Stimulated activated CD4-positive, alpha-beta T cell treated with anti-CD3 and anti-CD28 coated beads, Interleukin-1b, Interleukin-23, amount 100 ng/mL, for 48 hours (primary cell): ENCODE results near the gene CILP2.

Source experiments
- DNase-seq: peaks from one replicate; pipeline ENCODE4 v3.0.0-alpha.2; 2020

The CILP2 gene

DNA sequence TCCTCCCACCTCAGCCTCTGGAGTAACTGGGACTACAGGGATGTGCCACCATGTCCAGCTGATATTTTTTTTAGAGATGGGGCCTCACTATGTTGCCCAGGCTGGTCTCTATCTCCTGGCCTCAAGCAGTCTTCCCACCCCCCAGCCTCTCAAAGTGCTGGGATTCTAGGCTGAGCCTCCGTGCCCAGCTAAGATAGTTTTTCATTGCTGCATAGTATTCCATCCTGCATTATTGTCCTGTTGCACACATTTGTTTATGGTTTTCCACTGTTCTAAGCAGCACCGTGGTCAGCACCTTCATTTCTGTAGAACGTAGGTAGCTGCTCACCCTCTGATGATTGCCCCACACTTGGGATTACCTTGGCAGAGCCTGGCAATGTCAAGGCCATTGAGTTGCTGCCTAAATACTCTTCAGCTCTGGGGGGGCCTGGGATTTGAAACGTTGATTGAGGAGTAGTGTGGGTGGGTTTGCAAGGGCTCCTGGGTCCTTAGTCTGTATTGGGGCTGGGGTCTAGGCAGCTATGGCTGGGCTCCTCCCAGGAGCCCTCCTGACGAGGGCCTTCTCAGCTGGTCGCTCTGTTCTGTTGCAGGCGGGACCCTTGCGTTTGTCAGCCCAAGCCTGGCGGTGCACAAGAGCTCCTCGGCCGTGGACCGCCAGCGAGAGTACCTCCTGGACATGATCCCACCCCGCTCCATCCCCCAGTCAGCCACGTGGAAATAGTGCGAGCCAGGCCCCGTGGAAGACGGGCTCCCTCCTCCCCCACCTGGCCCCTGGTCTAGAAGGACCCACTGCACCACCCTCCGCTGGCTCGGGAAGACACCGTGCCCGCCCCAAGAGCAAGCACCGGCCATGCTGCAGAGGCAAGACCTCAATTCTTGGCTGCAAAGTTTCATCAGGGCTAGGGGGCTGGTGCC is 33.1 kb upstream of the CILP2 start:
- DNase-seq, result no peak

DNA sequence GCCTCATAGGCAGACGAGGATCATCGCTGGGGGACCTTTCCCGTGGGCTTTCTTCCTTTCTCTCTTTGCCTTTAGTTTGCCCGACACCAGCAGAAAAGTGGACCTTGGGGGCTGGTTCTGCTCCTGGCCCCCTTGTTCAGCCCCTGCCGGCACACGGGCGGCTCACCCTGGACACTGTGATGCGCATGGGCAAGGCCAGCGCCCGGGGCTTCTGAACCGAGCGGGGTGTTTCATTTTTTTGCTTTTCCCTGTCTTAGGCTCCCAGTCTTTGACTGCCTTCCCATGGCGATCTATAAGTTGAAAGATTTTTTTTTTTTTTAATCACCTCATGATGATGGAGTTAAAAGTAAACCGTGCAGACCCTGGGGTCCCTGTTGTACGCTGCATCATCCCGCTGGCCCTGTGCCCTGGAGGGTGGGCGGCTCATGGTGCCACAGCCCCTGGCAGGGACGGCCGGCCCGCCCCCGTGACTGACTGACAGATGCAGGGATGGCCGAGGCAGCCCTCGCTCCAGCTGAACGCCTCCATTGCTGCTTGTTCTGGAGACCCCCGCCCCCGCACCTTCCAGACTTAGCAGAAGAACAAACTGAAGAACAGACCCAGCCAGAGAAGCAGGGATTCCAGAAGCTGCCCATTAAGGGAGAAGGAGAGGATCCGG is 32.3 kb upstream of the CILP2 start:
- DNase-seq, result no peak

DNA sequence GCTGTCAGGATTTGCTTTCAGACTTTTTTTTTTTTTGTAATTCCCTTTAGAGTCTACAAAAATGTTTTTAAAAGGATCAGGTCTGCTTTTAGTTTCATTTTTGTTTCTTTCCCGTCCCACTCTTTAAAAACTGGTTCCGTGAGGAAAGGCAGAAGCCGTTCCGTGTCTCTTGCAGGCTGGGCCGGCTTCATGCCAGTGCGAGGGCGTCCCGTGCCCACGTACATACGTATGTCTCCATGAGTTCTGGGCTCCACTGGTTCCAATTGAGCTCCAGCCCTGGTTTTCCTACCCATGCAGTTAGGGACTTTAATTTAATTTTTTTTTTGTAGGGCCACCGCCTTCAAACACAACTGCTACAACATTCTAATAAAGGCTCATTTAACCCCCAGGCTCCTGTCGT is 31.5 kb upstream of the CILP2 start:
- DNase-seq, result no peak

DNA sequence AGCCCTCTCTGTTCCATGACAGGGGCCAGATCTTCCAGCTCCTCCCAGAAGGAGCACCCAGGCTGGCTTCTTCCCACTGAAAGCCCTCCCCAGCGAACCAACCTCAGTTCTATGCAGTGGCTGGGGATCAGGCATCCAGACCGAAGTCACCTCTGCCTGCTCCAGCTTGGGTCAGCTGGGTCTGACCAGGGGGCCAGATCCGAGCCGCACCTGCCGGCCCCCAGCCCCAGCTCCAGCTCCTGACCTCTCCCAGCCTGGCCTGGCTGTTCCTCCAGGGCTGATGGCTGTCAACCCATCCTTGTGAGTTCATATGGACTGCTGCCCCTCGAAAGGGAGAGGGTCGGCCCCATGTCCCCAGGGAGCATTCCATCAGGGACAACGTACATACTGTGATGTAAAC is 30.7 kb upstream of the CILP2 start:
- no peak for DNase-seq

DNA sequence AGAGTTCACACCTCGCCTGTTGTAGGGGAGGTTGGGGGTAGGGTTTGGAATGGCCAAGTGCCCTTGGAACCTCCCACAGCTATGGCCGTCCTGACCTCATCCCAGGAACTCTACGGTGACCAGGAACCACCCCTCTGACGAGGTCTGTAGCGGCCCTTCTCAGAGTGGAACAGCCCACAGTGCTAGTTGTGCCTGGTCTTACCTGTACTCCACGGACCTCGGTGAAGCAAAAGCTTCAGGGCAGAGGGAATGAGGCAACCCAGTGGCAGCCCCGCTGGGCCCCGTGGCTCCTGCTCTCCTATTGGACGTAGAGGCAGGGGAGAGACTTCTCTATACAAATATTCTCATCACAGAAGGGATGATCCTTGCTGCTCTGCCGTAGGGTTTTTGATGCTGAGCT is 29.8 kb upstream of the CILP2 start:
- DNase-seq, result no peak

DNA sequence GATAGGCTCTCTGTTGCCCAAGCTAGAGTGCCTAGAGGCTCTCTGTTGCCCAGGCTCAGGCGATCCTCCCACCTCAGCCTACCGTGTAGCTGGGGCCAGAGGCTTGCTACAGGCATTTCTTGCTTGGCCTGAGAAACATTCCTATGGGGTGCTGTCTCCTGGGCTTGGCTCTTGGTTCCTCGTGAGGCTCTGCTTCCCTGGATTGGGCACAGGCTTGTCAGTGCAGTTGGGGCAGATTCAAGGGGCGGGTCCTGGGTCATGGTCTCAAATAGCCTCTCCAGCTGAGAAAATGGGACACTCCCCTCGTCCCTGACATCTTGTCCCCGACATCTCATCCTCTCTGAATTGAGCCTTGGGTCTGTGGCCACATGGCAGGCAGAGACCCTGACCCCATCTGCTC is 27.6 kb upstream of the CILP2 start:
- no peak for DNase-seq

DNA sequence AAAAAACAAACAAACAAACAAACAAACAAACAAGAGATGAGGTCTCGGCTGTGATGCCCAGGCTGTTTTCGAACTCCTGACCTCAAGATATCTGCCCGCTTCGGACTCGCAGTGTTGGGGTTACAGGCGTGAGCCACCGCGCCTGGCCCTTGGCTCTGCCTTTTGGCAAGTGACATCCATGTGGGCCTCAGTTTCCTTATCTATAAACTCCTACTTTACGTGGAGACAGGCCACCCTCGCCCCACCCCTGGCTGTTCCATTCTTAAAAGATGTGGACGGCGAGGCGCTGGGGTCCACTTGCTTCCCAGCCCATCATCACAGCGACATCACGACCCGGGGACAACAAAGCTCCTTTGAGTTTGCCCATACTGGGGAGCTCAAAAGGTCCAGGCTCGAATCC is 24.4 kb upstream of the CILP2 start:
- DNase-seq, result no peak

DNA sequence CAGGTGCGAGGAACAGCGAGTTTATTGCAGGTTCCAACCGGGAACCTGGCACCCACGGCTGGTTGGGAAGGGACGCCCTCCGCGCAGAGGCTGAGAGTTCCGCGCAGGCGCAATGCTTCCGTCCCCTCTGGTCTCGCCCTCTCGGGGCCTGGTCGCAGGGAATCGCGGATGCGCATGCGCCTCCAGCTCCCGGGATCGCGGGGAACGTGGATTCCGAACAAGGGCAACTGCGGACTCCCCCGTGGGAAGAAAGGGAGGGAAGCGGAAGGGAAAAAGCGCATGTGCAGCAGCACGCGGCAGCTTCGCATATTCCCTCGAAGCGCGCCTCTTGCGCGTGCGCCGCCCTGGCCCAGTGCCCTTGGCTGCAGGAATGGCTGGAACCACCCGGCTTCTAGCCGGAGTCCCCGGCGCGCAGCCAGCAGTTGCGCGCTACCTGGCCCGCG is 23.8 kb upstream of the CILP2 start:
- DNase-seq, result no peak

DNA sequence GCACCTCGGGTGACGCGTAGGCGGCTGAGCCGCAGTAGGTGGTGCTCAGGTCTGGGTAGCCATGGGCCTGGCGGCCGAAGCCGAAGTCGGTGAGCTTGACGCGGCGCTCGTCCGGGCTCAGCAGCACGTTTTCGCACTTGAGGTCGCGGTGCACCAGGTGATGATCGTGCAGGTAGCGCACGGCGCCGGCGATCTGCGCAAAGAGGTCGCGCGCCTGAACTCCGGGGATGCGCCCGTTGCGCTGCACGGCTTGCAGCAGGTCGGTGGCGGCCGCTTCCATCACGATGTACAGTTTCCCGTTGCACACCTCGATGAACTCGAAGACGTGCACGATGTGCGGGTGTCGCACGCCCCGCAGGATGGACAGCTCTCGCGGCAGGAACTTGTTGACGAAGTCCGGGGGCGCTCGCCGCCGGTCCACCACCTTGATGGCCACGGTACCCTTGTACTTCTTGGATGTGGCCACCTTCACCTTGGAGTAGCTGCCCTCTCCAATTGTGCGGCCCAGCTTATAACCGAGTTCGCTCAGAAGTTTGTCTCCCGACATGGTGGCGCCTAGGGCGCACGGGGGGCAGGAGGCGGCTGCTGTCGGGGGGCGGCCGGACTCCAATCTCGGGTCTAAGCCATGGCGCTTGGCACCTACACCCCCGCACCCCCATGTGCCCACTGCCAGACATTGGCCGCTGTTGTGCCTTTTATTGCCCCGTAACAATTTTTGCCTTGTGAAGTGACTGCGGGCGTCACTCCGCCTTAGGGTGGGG is 23.0 kb upstream of the CILP2 start, which contains the start of gene TSSK6:
TSS of gene TSSK6 (minus strand) at position 668 of the 761 bp plus-strand sequence. CDS start at position 547, 121 bp downstream.
- no peak for DNase-seq

DNA sequence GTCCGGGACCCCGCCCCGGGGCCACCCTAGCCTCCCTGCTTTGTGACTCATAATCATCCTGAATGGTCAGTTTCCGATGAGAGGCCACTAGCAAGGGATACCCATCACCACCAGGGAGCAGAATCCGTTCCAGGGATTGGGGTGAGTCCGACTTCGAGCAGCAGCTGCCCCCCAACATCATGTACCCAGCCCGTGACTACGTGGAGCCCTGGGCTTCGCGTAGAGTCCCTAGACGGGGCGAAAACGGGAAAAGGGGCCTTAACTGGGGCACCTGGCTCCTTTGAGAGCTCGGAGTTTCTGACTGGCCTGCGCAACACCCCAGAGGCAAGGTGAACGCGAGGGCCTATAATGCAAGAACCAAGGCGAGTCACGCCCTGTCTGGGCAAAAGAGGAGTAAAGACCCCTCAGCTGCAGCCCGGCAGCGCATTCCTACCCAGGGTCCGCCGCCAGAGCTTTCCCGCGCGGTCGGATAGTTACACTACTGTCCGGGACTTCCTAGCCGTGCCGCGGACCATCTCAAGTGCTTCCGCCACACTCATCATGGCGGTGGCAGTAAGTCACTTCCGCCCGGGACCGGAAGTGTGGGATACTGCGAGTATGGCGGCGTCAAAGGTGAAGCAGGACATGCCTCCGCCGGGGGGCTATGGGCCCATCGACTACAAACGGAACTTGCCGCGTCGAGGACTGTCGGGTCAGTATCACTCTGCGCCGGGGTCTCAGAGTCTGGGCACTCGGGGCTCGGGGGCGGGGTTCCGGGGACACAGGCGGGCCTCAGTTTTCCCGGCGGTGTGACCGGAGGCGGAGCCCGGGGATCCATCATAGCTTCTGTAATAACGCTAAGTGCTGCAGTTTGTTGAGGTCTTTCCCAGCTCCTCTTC is 22.2 kb upstream of the CILP2 start, which contains the start of gene NDUFA13:
TSS of gene NDUFA13 (plus strand) at position 584 of the 878 bp plus-strand sequence. CDS start at position 598, 14 bp downstream.
- DNase-seq, result peak; percentile 92

DNA sequence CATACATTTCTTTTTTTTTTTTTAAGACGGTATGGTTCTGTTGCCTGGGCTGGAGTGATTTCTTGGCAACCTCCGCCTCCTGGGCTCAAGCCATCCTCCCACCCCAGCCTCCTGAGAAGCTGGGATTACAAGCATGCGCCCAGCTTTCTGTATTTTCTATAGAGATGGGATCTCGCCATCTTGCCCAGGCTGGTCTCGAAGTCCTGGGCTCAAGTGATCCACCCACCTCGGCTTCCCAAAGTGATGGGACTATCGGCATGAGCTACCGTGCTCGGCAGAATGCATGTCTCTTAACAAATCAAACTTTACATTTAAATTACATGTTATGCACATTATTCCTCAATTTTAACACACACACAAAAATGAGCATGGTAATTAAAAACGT is 20.8 kb upstream of the CILP2 start:
- no peak for DNase-seq

DNA sequence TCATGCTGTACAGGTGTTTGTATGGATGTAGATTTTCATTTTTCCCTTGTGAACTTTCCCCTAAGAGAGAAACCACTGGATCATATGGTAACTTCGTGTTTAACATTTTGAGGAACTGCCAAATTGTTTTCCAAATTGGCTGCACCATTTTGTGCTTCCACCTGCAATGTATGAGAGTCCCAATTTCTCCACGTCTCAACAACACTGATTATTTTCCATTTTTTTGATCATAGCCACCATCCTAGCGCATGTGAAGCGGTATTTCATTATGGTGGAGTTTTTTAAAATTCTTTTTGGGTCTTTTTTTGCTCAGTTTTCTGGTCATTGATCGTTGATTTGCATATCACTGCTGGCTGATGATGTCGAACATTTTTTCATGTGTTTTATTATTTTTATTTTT is 17.1 kb upstream of the CILP2 start:
- DNase-seq, result no peak

DNA sequence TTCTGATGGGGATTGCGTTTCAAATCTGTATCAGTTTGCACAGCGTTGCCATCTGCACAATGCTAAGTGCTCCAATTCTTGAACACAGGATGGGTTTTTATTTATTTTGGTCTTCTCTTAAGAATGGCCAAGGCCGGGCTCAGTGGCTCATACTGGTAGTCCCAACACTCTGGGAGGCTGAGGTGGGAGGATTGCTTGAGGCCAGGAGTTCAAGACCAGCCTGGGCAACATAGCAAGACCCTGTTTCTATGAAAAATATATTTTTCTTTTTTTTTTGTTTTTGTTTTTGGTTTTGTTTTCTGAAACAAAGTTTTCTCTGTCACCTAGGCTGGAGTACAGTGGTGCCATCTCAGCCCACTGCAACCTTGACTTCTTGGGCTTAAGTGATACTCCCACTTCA is 14.9 kb upstream of the CILP2 start:
- DNase-seq, result no peak

DNA sequence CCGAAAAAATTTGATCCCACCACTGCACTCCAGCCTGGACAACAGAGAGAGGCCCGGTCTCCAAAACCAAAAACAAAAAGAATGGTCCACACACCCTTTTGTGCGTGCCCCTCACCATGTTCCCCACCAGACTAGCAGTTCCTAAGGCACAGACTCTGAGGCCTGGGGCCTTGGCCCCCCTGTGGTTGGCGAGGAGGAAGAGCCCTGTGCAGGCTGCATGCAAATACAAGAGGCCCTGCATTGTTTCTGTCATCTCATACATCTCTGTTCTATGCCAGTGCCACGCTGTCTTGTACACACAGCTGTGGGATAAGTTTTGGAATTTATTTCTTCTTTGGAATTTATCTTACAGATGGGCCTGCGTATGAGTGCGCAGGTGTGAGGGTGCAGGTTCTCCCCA is 14.0 kb upstream of the CILP2 start:
- no peak for DNase-seq

DNA sequence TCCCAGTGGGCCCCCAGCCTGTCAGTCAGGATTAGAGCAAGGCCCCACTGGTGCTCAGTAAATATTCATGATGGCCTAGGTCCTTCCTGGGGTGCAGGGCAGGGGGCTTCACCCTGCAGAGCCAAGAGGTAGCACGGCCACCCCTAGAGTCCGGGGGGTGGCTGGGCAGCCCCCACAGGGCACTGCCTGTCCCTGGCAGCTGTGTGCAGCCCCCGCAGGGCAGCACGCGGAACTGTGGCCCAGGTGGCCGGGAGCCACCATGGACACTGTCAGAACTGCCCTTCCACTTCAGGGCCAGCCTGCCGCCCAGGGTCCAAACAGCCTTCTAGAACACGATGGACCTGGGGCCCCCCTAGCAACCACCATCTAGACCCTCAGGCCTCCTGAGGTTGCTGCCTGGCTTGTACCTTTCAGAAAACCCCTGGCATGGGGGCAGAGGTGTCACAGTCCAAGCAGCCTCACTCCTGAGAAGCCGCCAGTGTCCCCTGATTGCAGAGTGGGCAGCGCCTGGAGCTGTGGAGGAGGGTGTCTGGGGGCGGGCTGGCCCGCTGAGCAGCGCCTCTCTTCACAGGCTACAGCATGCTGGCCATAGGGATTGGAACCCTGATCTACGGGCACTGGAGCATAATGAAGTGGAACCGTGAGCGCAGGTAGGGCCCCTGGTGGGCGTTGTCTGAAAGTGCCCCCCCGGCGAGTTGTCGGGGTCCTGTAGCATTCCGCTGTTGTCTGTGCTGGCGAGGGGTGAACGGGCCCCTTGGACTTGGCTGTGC is 12.3 kb upstream of the CILP2 start:
- no peak for DNase-seq

DNA sequence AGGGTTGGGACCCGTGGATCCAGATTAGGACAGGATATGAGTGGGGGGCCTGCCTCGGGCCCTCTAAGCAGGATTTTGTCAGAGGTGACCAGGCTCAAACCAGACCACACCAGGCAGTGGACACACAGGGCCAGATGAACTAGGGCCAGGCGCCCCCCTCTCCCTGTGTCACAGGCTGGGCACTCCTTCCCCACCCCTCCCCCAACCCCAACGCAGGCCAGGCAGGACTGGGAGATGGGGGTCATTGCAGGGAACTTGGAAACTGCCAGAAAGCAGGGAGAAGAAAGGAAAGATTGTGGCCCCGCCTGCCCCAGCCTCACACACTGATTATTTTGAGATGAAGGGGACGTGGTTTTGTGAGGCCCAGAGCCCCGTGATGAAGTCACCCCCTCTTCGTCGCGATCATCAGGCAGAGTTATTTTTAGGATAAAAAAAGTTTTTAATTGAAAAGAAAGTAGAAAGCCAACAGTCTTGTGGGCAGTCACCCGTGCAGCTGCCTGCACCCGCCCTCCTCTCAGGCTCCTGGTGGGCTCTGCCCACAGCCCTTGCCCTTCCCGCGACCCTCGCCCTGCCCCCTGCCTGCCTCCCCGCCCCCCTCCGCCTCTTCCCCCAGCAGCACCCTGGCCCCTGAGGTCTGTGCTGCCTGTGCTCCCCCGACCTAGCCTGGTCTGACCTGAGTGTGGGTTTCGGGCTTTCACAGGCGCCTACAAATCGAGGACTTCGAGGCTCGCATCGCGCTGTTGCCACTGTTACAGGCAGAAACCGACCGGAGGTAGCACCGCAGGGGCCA is 11.3 kb upstream of the CILP2 start:
- no peak for DNase-seq

DNA sequence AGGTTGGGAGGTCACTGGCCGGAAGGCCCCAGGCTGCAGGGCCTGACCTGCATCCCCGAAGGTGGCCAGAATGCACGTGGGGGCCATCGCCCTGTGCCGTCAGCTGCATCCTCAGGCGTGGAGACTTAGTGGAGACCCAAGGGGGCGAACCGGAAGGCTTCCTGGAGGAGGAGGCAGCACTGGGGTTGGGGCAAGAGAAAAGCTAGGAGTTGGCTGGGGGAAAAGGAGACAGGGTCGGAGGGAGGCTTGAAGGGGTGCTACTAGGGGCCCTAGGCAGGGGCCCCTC is 10.8 kb upstream of the CILP2 start:
- no peak for DNase-seq

DNA sequence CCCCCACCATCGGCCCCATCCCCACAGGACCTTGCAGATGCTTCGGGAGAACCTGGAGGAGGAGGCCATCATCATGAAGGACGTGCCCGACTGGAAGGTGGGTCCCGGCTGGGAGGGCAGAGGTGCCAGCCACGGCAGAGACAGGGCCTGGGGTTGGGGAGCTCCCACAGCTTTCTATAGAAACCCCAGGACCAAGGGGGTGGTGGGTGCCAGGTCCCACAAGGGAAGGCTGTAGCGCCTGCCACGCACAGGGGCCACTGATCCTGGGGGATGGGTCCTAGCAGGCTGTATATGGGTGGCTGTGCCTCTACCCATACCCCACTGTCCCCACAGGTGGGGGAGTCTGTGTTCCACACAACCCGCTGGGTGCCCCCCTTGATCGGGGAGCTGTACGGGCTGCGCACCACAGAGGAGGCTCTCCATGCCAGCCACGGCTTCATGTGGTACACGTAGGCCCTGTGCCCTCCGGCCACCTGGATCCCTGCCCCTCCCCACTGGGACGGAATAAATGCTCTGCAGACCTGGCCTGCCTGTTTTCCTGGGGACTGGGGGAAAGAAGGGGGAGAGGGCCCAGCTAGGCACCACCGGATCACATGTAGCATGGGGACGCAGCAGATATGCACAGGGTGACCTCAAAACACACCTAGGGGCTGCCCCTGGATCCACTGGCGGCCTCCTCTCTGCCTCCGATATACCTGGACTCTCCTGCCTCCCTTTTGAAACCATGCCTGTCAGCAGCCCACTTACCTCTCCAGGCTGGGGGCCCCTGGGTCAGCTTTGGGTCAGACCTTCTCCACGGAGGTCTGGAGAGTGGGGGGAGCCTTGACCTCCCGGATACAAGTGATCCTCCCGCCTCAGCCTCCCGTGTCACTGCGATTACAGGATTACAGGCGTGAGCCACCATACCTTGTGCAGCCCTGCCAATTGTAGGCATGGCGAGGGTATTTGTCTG is 10.1 kb upstream of the CILP2 start:
- DNase-seq, result no peak

DNA sequence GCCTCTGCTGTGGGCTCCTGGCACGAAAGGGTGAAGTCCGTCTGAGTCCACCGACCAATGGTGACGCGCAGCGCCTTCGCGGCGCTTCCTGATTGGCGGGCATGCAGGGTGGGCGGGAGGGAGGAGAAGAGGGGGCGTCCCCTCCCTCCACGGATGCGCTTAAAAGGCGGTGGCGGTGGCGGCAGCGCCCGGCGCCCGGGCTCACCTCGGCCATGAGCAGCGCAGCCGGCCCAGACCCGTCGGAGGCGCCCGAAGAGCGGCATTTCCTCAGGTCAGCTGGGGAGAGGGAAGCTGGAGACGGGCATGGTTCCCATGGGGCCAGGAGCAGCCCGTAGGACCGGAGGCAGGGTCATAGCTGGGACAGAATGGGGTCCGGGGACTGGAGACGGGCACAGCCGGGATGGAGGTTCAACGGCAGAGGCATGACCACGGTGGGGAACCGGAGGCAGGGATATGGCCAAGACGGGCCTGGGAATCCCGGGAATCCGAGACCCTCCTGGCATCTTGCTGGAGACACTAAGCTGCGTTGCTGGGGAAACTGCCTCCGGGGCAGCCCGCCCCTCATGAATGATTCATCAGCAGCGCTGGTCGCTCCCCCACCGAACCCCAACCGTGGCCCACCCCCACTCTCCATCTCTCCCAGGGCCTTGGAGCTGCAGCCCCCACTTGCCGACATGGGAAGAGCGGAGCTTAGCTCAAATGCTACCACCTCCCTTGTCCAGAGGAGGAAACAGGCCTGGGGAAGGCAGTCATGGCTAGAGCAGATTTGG is 9.2 kb upstream of the CILP2 start, which contains the start of gene YJEFN3:
TSS of gene YJEFN3 (plus strand) at position 191 of the 770 bp plus-strand sequence. CDS start at position 213, 22 bp downstream.
- no peak for DNase-seq
